GM18508 (cell line): ENCODE results near the gene HHLA2.

Source experiments
- ATAC-seq: cut with Tn5 transposase; IDR thresholded peaks from one replicate; pipeline ENCODE4 v1.9.1; 2021; ENCODE audit warnings: moderate number of reproducible peaks; ENCODE audit not compliant: insufficient read depth, unreplicated experiment

The HHLA2 gene

GRCh38 chr3:108412121-108412750 is 115.9 kb downstream of the HHLA2 start:
- no peak for ATAC-seq

DNA sequence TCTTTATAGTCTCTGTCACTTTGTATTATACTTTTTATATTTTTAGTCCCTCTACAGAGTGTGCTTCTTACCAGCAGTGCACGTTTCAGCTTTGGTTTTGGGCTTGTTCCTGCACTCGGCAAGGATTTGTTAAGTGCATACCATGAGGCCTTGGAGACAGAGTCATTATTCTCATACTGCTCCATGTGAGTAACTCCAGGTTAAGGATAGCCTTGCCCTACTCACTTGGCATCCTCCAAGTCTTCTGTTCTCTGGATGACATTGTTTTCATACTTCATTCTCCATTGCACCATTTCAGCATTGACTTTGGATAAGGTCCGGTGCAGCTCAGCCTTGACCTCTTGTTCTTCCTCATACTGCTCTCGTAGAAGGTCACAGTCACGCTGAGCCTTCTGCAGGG is 117.7 kb downstream of the HHLA2 start:
- ATAC-seq, result no peak

GRCh38 chr3:108415661-108416060 is 119.3 kb downstream of the HHLA2 start:
- no peak for ATAC-seq

- no peak for ATAC-seq
Measured at GRCh38 chr3:108416111-108416869, 119.9 kb downstream of the HHLA2 start.

DNA sequence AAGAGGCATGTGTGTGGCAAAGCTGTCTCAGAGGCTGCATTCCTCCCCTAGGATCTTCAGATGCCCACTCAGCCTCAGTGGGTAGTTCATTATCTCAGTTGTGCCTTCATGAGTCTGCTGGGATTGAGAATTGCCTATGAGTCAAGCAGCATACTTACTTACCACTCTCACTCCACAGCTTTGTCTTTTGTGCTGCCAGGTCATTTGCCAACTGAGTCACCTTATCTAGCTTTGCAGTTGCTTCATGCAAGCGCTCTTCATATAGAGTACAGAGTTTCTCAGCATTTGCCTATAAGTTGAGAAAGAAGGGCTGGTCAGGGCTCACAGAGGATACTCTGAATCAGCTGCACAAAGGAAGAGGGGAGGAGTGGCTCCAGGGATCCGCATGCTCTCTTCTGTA is 124.6 kb downstream of the HHLA2 start:
- ATAC-seq, result no peak
